Keratinocyte (primary cell): ENCODE measurements around the gene LINC01488. TPM values are rescaled to one million over a fixed set of nuclear protein-coding genes. Genes with fewer than 3 reads are reported as not detected.
A peak's percentile ranks its signal among the peaks of the same experiment; 100 is the strongest.

Source experiments
- DNase-seq: peaks from one replicate; pipeline ENCODE4 v3.0.0-alpha.2; 2011; ENCODE audit warnings: low read depth, missing footprints, low spot score
- FAIRE-seq: peaks from 2 replicates; lab custom pipeline; 2011; peaks lifted over from hg19 to GRCh38; lab: Jason Lieb, UNC
- H2AFZ ChIP-seq: 2 replicates; pipeline ENCODE4 v1.6.0; 2012; ENCODE audit warnings: low read length, control low read depth, inconsistent platforms; ENCODE audit not compliant: control insufficient read depth
- H3K27ac ChIP-seq: 2 replicates; pipeline ENCODE4 v1.5.1; 2011; ENCODE audit warnings: low read length; ENCODE audit not compliant: control insufficient read depth, insufficient read depth
- H3K27me3 ChIP-seq: 3 replicates; pipeline ENCODE4 v1.6.0; 2011; ENCODE audit warnings: low read length; ENCODE audit not compliant: control insufficient read depth, insufficient read depth; ENCODE audit errors: extremely low read depth
- H3K36me3 ChIP-seq, 2 experiments: 2 replicates in 1 of 2; 3 replicates in 1 of 2; pipeline ENCODE4 v1.5.1; 2011; ENCODE audit warnings: low read length in 2 of 2, mild to moderate bottlenecking in 1 of 2; ENCODE audit not compliant: control insufficient read depth in 2 of 2, insufficient read depth in 2 of 2; ENCODE audit errors: extremely low read depth in 1 of 2
- H3K4me1 ChIP-seq: 3 replicates; pipeline ENCODE4 v1.5.1; 2011; ENCODE audit warnings: low read length; ENCODE audit not compliant: control insufficient read depth, insufficient read depth; ENCODE audit errors: extremely low read depth
- H3K4me2 ChIP-seq: 3 replicates; pipeline ENCODE4 v1.6.0; 2011; ENCODE audit warnings: low read depth, low read length; ENCODE audit not compliant: control insufficient read depth, insufficient read depth; ENCODE audit errors: extremely low read depth
- H3K4me3 ChIP-seq, 3 experiments: fragments of 200-600 bp in 1 of 3; sonication (generic) in 1 of 3; 2 replicates in 2 of 3; 3 replicates in 1 of 3; pipeline ENCODE4 v1.5.1; 2011 to 2016; ENCODE audit warnings: low read length in 3 of 3, mild to moderate bottlenecking in 3 of 3, control low read depth in 2 of 3, inconsistent platforms in 1 of 3, low read depth in 1 of 3, mixed read lengths in 1 of 3, mixed run types in 1 of 3, moderate library complexity in 1 of 3; ENCODE audit not compliant: control insufficient read depth in 2 of 3, insufficient read depth in 2 of 3; ENCODE audit errors: extremely low read depth in 1 of 3
- H3K79me2 ChIP-seq: 2 replicates; pipeline ENCODE4 v1.6.0; 2012; ENCODE audit warnings: low read length; ENCODE audit not compliant: control insufficient read depth, insufficient read depth
- H3K9ac ChIP-seq: 3 replicates; pipeline ENCODE4 v1.6.0; 2011; ENCODE audit warnings: low read length; ENCODE audit not compliant: control insufficient read depth, insufficient read depth; ENCODE audit errors: extremely low read depth
- H3K9me1 ChIP-seq: 3 replicates; pipeline ENCODE4 v1.6.0; 2011; ENCODE audit warnings: low read length; ENCODE audit not compliant: control insufficient read depth, insufficient read depth; ENCODE audit errors: extremely low read depth
- H3K9me3 ChIP-seq: 2 replicates; pipeline ENCODE4 v1.5.1; 2012; ENCODE audit warnings: low read depth, low read length; ENCODE audit not compliant: control insufficient read depth
- H4K20me1 ChIP-seq: 3 replicates; pipeline ENCODE4 v1.6.0; 2011; ENCODE audit warnings: low read length; ENCODE audit not compliant: control insufficient read depth, insufficient read depth; ENCODE audit errors: extremely low read depth
- CTCF ChIP-seq, 3 experiments: IDR thresholded peaks in 1 of 3; conservative IDR thresholded peaks in 1 of 3; optimal IDR thresholded peaks in 1 of 3; 2 replicates in 2 of 3; 3 replicates in 1 of 3; pipeline versions ENCODE3 to v1.5.1; 2011; ENCODE audit warnings: low read length in 3 of 3, mild to moderate bottlenecking in 3 of 3, moderate library complexity in 2 of 3, control low read depth in 1 of 3, inconsistent platforms in 1 of 3; ENCODE audit not compliant: insufficient read depth in 2 of 3; ENCODE audit errors: extremely low read depth in 1 of 3
- EZH2 ChIP-seq: IDR thresholded peaks from one replicate; pipeline ENCODE4 v1.6.1; 2012; ENCODE audit warnings: inconsistent platforms, mild to moderate bottlenecking, low read length, moderate library complexity
- dilution Hi-C: fragments of 300-500 bp; cut with MboI; formaldehyde crosslinking; loops from one replicate; pipeline ENCODE4 v1.7.0; 2020; ENCODE audit warnings: low sequenced_read_pairs; ENCODE audit not compliant: extremely low pct_ligation_motif_present
- polyA plus RNA-seq, 5 experiments: library from polyadenylated mRNA; depleted of rRNA in 3 of 5; stranded (reverse) in 3 of 5; stranded (forward) in 1 of 5; unstranded in 1 of 5; fragments of >200 nt; gene quantifications; 1 replicate in 1 of 5; 2 replicates in 3 of 5; 3 replicates in 1 of 5; pipeline versions ENCODE4 v1.2.1 to v1.2.3, GENCODE V29; 2011 to 2012; ENCODE audit warnings: missing spikeins in 2 of 5, low read depth in 1 of 5, low replicate concordance in 1 of 5

The LINC01488 gene
- polyA plus RNA-seq, 1 donor (not counting 4 experiments of a cell fraction or from before 2014, with no cell fraction given), result not detected

GRCh38 chr11:69465236-69466000, 16.0 kb upstream of the LINC01488 start:
- no peak for FAIRE-seq
- H3K9me1 ChIP-seq, result no peaks in the 10 kb centered on the region
- H3K4me3 ChIP-seq, result peak overlapping the region in 2 of 3 experiments; percentile 6 to 47
- no peak for DNase-seq
- no peaks in the 10 kb centered on the region for H3K36me3 ChIP-seq
- H4K20me1 ChIP-seq, result no peaks in the 10 kb centered on the region
- H3K4me2 ChIP-seq, result peak overlapping the region; percentile 61
- H3K9ac ChIP-seq, result no peak overlapping the region
- no peak overlapping the region for H2AFZ ChIP-seq
- peaks cover 32% of the 10 kb centered on the region for H3K27me3 ChIP-seq
- no peaks in the 10 kb centered on the region for H3K79me2 ChIP-seq
- peaks cover 8% of the 10 kb centered on the region for H3K4me1 ChIP-seq
- H3K9me3 ChIP-seq, result peaks cover 26% of the 10 kb centered on the region
- dilution Hi-C loops, result no loop called here
- no peak for TF ChIP-seq CTCF (optimal IDR thresholded peaks at IDR 0.05 in 1 of 3, IDR thresholded peaks at IDR 0.05 in 1 of 3, conservative IDR thresholded peaks at IDR 0.05 in 1 of 3; ENCODE audit: extremely low read depth in 1 of 3, insufficient read depth in 2 of 3, low read length in 3 of 3)
- TF ChIP-seq EZH2, result no peak
- H3K27ac ChIP-seq, result no peak overlapping the region

- Histone ChIP-seq H3K4me2 (peak overlapping the region; percentile 61), H3K27ac (no peak overlapping the region), H3K9ac (no peak overlapping the region), H3K79me2 (no peaks in the 10 kb centered on the region), H4K20me1 (no peaks in the 10 kb centered on the region), H3K4me1 (peaks cover 8% of the 10 kb centered on the region), H2AFZ (no peak overlapping the region), H3K9me3 (peaks cover 22% of the 10 kb centered on the region), H3K27me3 (peaks cover 32% of the 10 kb centered on the region), H3K36me3 (no peaks in the 10 kb centered on the region), H3K9me1 (no peaks in the 10 kb centered on the region), H3K4me3 (peak overlapping the region in 2 of 3 experiments; percentile 6 to 47)
- dilution Hi-C loops, result no loop called here
- TF ChIP-seq EZH2 (no peak), CTCF (optimal IDR thresholded peaks at IDR 0.05 in 1 of 3, IDR thresholded peaks at IDR 0.05 in 1 of 3, conservative IDR thresholded peaks at IDR 0.05 in 1 of 3; ENCODE audit: extremely low read depth in 1 of 3, insufficient read depth in 2 of 3, low read length in 3 of 3) (no peak)
- no peak for FAIRE-seq
- no peak for DNase-seq
Measured at GRCh38 chr11:69466039-69466438, 15.4 kb upstream of the LINC01488 start.
